Measurements from ENCODE around the gene CHRM5. TPM values are rescaled to one million over a fixed set of nuclear protein-coding genes. Genes with fewer than 3 reads are reported as not detected.
"Not testable (repeated sequence)": the region's sequence is repeated elsewhere in the genome, so short reads cannot be mapped to it uniquely, and the experiment has no call there.

CHRM5 gene
- total RNA-seq, 2 experiments from 2014 or later, result not detected

GRCh38 chr15:33995666-33996065 lies 27.4 kb downstream of the CHRM5 start:
- H3K9me3 Mint-ChIP-seq; H3K4me3 Mint-ChIP-seq; H3K27me3 Mint-ChIP-seq; H3K4me1 Mint-ChIP-seq (ENCODE audit: low read depth); intact Hi-C loops (cut with micrococcal nuclease); H3K27ac Mint-ChIP-seq; DNase-seq; H3K36me3 Mint-ChIP-seq; POLR2A ChIA-PET: not testable (repeated sequence)
- CTCF ChIA-PET, result interaction anchor here (1.1 to 1.2 kb wide), 2 partner anchors 258 kb away, joined by 3 read pairs; no protein-coding TSS in a partner anchor

- no peaks in the 10 kb centered on the region for H3K4me1 Mint-ChIP-seq (ENCODE audit: low read depth)
- ChIA-PET CTCF (no interaction called here), POLR2A (no interaction called here)
- H3K27ac Mint-ChIP-seq, result no peak overlapping the region
- H3K27me3 Mint-ChIP-seq, result no peaks in the 10 kb centered on the region
- peaks cover 9% of the 10 kb centered on the region for H3K36me3 Mint-ChIP-seq
- no peaks in the 10 kb centered on the region for H3K9me3 Mint-ChIP-seq
- intact Hi-C loops (cut with micrococcal nuclease), result no loop called here
- H3K4me3 Mint-ChIP-seq, result no peak overlapping the region
- no peak for DNase-seq
Observed at GRCh38 chr15:34001536-34001935, 33.2 kb downstream of the CHRM5 start.

GRCh38 chr15:34006381-34006780 lies 38.1 kb downstream of the CHRM5 start:
- ChIA-PET CTCF (interaction anchor here (0.7 kb wide), 1 partner anchor 963 kb away, joined by 3 read pairs; the partner anchor contains the start of gene AQR), POLR2A (no interaction called here)
- Mint-ChIP-seq H3K4me1 (ENCODE audit: low read depth) (no peaks in the 10 kb centered on the region), H3K27ac (no peak overlapping the region), H3K27me3 (no peaks in the 10 kb centered on the region), H3K4me3 (no peak overlapping the region), H3K9me3 (no peaks in the 10 kb centered on the region), H3K36me3 (peaks cover 7% of the 10 kb centered on the region)
- no peak for DNase-seq
- intact Hi-C loops (cut with micrococcal nuclease), result no loop called here

GRCh38 chr15:34009656-34010055 lies 41.4 kb downstream of the CHRM5 start:
- Mint-ChIP-seq H3K4me3 (no peak overlapping the region), H3K27ac (no peak overlapping the region), H3K9me3 (no peaks in the 10 kb centered on the region), H3K27me3 (no peaks in the 10 kb centered on the region), H3K36me3 (no peaks in the 10 kb centered on the region), H3K4me1 (ENCODE audit: low read depth) (no peaks in the 10 kb centered on the region)
- no peak for DNase-seq
- ChIA-PET CTCF (no interaction called here), POLR2A (no interaction called here)
- intact Hi-C loops (cut with micrococcal nuclease), result no loop called here

- Mint-ChIP-seq H3K4me1 (ENCODE audit: low read depth) (no peaks in the 10 kb centered on the region), H3K4me3 (no peak overlapping the region), H3K9me3 (no peaks in the 10 kb centered on the region), H3K27ac (no peak overlapping the region), H3K27me3 (no peaks in the 10 kb centered on the region), H3K36me3 (no peaks in the 10 kb centered on the region)
- POLR2A ChIA-PET, result no interaction called here
- no peak for DNase-seq
- CTCF ChIA-PET, result no interaction called here
- intact Hi-C loops (cut with micrococcal nuclease), result no loop called here
Observed at GRCh38 chr15:34010921-34011320, 42.6 kb downstream of the CHRM5 start.

GRCh38 chr15:34011481-34011880 lies 43.2 kb downstream of the CHRM5 start:
- intact Hi-C loops (cut with micrococcal nuclease), result no loop called here
- Mint-ChIP-seq H3K9me3 (no peaks in the 10 kb centered on the region), H3K4me3 (no peak overlapping the region), H3K36me3 (no peaks in the 10 kb centered on the region), H3K27me3 (no peaks in the 10 kb centered on the region), H3K4me1 (ENCODE audit: low read depth) (no peaks in the 10 kb centered on the region), H3K27ac (no peak overlapping the region)
- POLR2A ChIA-PET, result no interaction called here
- CTCF ChIA-PET, result no interaction called here
- no peak for DNase-seq

GRCh38 chr15:34012461-34013028 lies 44.2 kb downstream of the CHRM5 start:
- CTCF ChIA-PET, result no interaction called here
- no peaks in the 10 kb centered on the region for H3K36me3 Mint-ChIP-seq
- H3K9me3 Mint-ChIP-seq, result no peaks in the 10 kb centered on the region
- no peak overlapping the region for H3K4me3 Mint-ChIP-seq
- no peaks in the 10 kb centered on the region for H3K27me3 Mint-ChIP-seq
- POLR2A ChIA-PET, result no interaction called here
- peaks cover 3% of the 10 kb centered on the region for H3K4me1 Mint-ChIP-seq (ENCODE audit: low read depth)
- intact Hi-C loops (cut with micrococcal nuclease), result no loop called here
- no peak overlapping the region for H3K27ac Mint-ChIP-seq
- no peak for DNase-seq

- peaks cover 1% of the 10 kb centered on the region for H3K9me3 Mint-ChIP-seq
- intact Hi-C loops (cut with micrococcal nuclease), result no loop called here
- POLR2A ChIA-PET, result no interaction called here
Observed at GRCh38 chr15:34013746-34014145, 45.4 kb downstream of the CHRM5 start.

GRCh38 chr15:34014556-34014955 lies 46.3 kb downstream of the CHRM5 start:
- Mint-ChIP-seq H3K4me3 (no peak overlapping the region), H3K27ac (no peak overlapping the region), H3K36me3 (no peaks in the 10 kb centered on the region), H3K9me3 (peaks cover 3% of the 10 kb centered on the region), H3K27me3 (no peaks in the 10 kb centered on the region), H3K4me1 (ENCODE audit: low read depth) (peaks cover 13% of the 10 kb centered on the region)
- intact Hi-C loops (cut with micrococcal nuclease), result no loop called here
- ChIA-PET POLR2A (no interaction called here), CTCF (no interaction called here)
- no peak for DNase-seq

More at GRCh38 chr15:34013746-34014145, 45.4 kb downstream of the CHRM5 start:
- H3K4me3 Mint-ChIP-seq, result no peak overlapping the region
- H3K4me1 Mint-ChIP-seq (ENCODE audit: low read depth), result peaks cover 11% of the 10 kb centered on the region
- H3K27ac Mint-ChIP-seq, result no peak overlapping the region
- CTCF ChIA-PET, result no interaction called here
- no peaks in the 10 kb centered on the region for H3K36me3 Mint-ChIP-seq
- no peak for DNase-seq
- H3K27me3 Mint-ChIP-seq, result no peaks in the 10 kb centered on the region

GRCh38 chr15:34018021-34018645 lies 49.8 kb downstream of the CHRM5 start:
- Mint-ChIP-seq H3K4me3 (peak overlapping the region; percentile 37), H3K36me3 (peaks cover 2% of the 10 kb centered on the region), H3K9me3 (peaks cover 3% of the 10 kb centered on the region), H3K4me1 (ENCODE audit: low read depth) (peaks cover 13% of the 10 kb centered on the region), H3K27ac (peak overlapping the region; percentile 24), H3K27me3 (no peaks in the 10 kb centered on the region)
- DNase-seq, result peak; percentile 60
- ChIA-PET CTCF (interaction anchor here (1.3 kb wide), 1 partner anchor 27 kb away, joined by 3 read pairs; no protein-coding TSS in a partner anchor), POLR2A (interaction anchor here (1.9 kb wide), 1 partner anchor 21 kb away, joined by 9 read pairs; the partner anchor contains the start of gene AVEN)
- intact Hi-C loops (cut with micrococcal nuclease), result loop anchor here (1.0 kb wide), 1 partner anchor 21 kb away; the partner anchor contains the start of gene AVEN

- not testable (repeated sequence) for DNase-seq, H3K27me3 Mint-ChIP-seq, H3K36me3 Mint-ChIP-seq, H3K9me3 Mint-ChIP-seq, H3K4me3 Mint-ChIP-seq, H3K27ac Mint-ChIP-seq
- CTCF ChIA-PET, result interaction anchor here (1.3 kb wide), 1 partner anchor 27 kb away, joined by 3 read pairs; no protein-coding TSS in a partner anchor
- intact Hi-C loops (cut with micrococcal nuclease), result loop anchor here (1.0 kb wide), 1 partner anchor 21 kb away; the partner anchor contains the start of gene AVEN
- POLR2A ChIA-PET, result interaction anchor here (1.9 kb wide), 1 partner anchor 20 kb away, joined by 9 read pairs; the partner anchor contains the start of gene AVEN
- H3K4me1 Mint-ChIP-seq (ENCODE audit: low read depth), result peaks cover 13% of the 10 kb centered on the region
Observed at GRCh38 chr15:34018738-34019137, 50.4 kb downstream of the CHRM5 start.

GRCh38 chr15:34019369-34019990 lies 51.2 kb downstream of the CHRM5 start:
- Mint-ChIP-seq H3K27ac (no peak overlapping the region), H3K27me3 (no peaks in the 10 kb centered on the region), H3K4me3 (no peak overlapping the region), H3K4me1 (ENCODE audit: low read depth) (peaks cover 13% of the 10 kb centered on the region), H3K36me3 (peaks cover 2% of the 10 kb centered on the region), H3K9me3 (peaks cover 3% of the 10 kb centered on the region)
- intact Hi-C loops (cut with micrococcal nuclease), result no loop called here
- ChIA-PET POLR2A (interaction anchor here (1.9 kb wide), 1 partner anchor 20 kb away, joined by 9 read pairs; the partner anchor contains the start of gene AVEN), CTCF (no interaction called here)
- DNase-seq, result no peak

Measured in activated CD4-positive, alpha-beta memory T cell treated with anti-CD3 and anti-CD28 coated beads for 36 hours (primary cell).